HEK293 (cell line): ENCODE data around the gene HEMGN.

Experiments
- CTCF ChIA-PET: fragments of 350-600 bp; formaldehyde crosslinking; extraction: SDS; loops from one replicate; lab custom pipeline; 2021; ENCODE audit warnings: antibody characterized with exemption; lab: Yijun Ruan, JAX
- POLR2A ChIA-PET: fragments of 300-600 bp; formaldehyde crosslinking; extraction: SDS; loops from one replicate; lab custom pipeline; 2020; ENCODE audit warnings: antibody characterized with exemption, inconsistent platforms; lab: Yijun Ruan, JAX
- H3K27ac ChIP-seq: fragments of 200-500 bp; sonication (Bioruptor generic); 2 replicates; pipeline ENCODE4 v1.5.1; 2014; ENCODE audit warnings: low read depth, low read length, control low read depth, inconsistent platforms; ENCODE audit errors: extremely low read depth
- H3K36me3 ChIP-seq, 2 experiments: fragments of 200-500 bp in 1 of 2; sonication (Bioruptor generic) in 1 of 2; 1 replicate in 1 of 2; 2 replicates in 1 of 2; pipeline ENCODE4 v1.5.1; 2014 to 2017; ENCODE audit warnings: inconsistent platforms in 2 of 2, low read length in 2 of 2; ENCODE audit not compliant: control insufficient read depth in 2 of 2, insufficient read depth in 1 of 2
- H3K4me1 ChIP-seq: fragments of 200-500 bp; sonication (Bioruptor generic); 2 replicates; pipeline ENCODE4 v1.5.1; 2014; ENCODE audit warnings: mild to moderate bottlenecking, low read length, inconsistent platforms; ENCODE audit not compliant: control insufficient read depth, insufficient read depth
- H3K4me3 ChIP-seq: 2 replicates; pipeline ENCODE4 v1.5.1; 2011; ENCODE audit warnings: low read depth, mild to moderate bottlenecking, control low read depth, low read length, moderate library complexity
- H3K9me3 ChIP-seq: fragments of 200-500 bp; sonication (Bioruptor generic); 2 replicates; pipeline ENCODE4 v1.5.1; 2014; ENCODE audit warnings: low read depth, low read length, inconsistent platforms; ENCODE audit not compliant: control insufficient read depth, insufficient read depth
- BCL11B ChIP-seq: fragments of 450-650 bp; formaldehyde crosslinking; IDR thresholded peaks from 2 replicates; pipeline ENCODE4 v1.5.1; 2016; ENCODE audit warnings: low read depth, missing biosample characterization, missing genetic modification characterization
- ELK4 ChIP-seq: IDR thresholded peaks from 2 replicates; pipeline ENCODE4 v1.6.1; 2011; ENCODE audit warnings: mild to moderate bottlenecking, low read depth, low read length, borderline replicate concordance
- IKZF3 ChIP-seq: fragments of 450-650 bp; IDR thresholded peaks from 2 replicates; pipeline ENCODE4 v1.5.0; 2018; ENCODE audit warnings: missing biosample characterization, mild to moderate bottlenecking, missing genetic modification characterization, moderate library complexity
- KLF1 ChIP-seq: fragments of 450-650 bp; formaldehyde crosslinking; IDR thresholded peaks from 2 replicates; pipeline ENCODE4 v1.5.1; 2016; ENCODE audit warnings: missing biosample characterization, missing genetic modification characterization
- KLF9 ChIP-seq: fragments of 450-650 bp; formaldehyde crosslinking; IDR thresholded peaks from 2 replicates; pipeline ENCODE4 v1.5.1; 2016; ENCODE audit warnings: missing biosample characterization, missing genetic modification characterization, low read depth
- MYNN ChIP-seq: fragments of 450-650 bp; formaldehyde crosslinking; IDR thresholded peaks from 2 replicates; pipeline ENCODE4 v1.5.1; 2016; ENCODE audit warnings: missing biosample characterization, missing genetic modification characterization, borderline replicate concordance
- PATZ1 ChIP-seq: fragments of 450-650 bp; formaldehyde crosslinking; IDR thresholded peaks from 2 replicates; pipeline ENCODE4 v1.5.1; 2016; ENCODE audit warnings: missing biosample characterization, missing genetic modification characterization
- REPIN1 ChIP-seq: fragments of 450-650 bp; formaldehyde crosslinking; IDR thresholded peaks from 2 replicates; pipeline ENCODE4 v1.5.1; 2017; ENCODE audit warnings: missing biosample characterization, missing genetic modification characterization, low read depth
- SCRT1 ChIP-seq: fragments of 450-650 bp; formaldehyde crosslinking; IDR thresholded peaks from 2 replicates; pipeline ENCODE4 v1.5.1; 2016; ENCODE audit warnings: missing biosample characterization, missing genetic modification characterization, borderline replicate concordance
- ZBTB10 ChIP-seq: fragments of 450-650 bp; formaldehyde crosslinking; IDR thresholded peaks from 2 replicates; pipeline ENCODE4 v1.5.1; 2016; ENCODE audit warnings: missing biosample characterization, missing genetic modification characterization
- ZBTB17 ChIP-seq: fragments of 450-650 bp; formaldehyde crosslinking; IDR thresholded peaks from 2 replicates; pipeline ENCODE4 v1.5.1; 2016; ENCODE audit warnings: missing biosample characterization, missing genetic modification characterization
- ZBTB20 ChIP-seq: fragments of 450-650 bp; formaldehyde crosslinking; IDR thresholded peaks from 2 replicates; pipeline ENCODE4 v1.5.1; 2016; ENCODE audit warnings: missing biosample characterization, missing genetic modification characterization
- ZEB2 ChIP-seq: fragments of 450-650 bp; formaldehyde crosslinking; IDR thresholded peaks from 2 replicates; pipeline ENCODE4 v1.5.1; 2016; ENCODE audit warnings: missing biosample characterization, missing genetic modification characterization
- ZFP37 ChIP-seq: fragments of 450-650 bp; formaldehyde crosslinking; IDR thresholded peaks from 2 replicates; pipeline ENCODE4 v1.5.1; 2016; ENCODE audit warnings: missing biosample characterization, missing genetic modification characterization
- ZNF10 ChIP-seq: fragments of 450-650 bp; formaldehyde crosslinking; IDR thresholded peaks from 2 replicates; pipeline ENCODE4 v1.5.1; 2017; ENCODE audit warnings: missing biosample characterization, missing genetic modification characterization
- ZNF449 ChIP-seq: fragments of 450-650 bp; formaldehyde crosslinking; IDR thresholded peaks from 2 replicates; pipeline ENCODE4 v1.5.1; 2017; ENCODE audit warnings: missing biosample characterization, mild to moderate bottlenecking, missing genetic modification characterization, moderate library complexity
- ZNF513 ChIP-seq: fragments of 450-650 bp; IDR thresholded peaks from 2 replicates; pipeline ENCODE4 v1.5.1; 2018; ENCODE audit warnings: missing biosample characterization, missing genetic modification characterization
- ZNF521 ChIP-seq: fragments of 450-650 bp; formaldehyde crosslinking; IDR thresholded peaks from 2 replicates; pipeline ENCODE4 v1.5.1; 2017; ENCODE audit warnings: missing biosample characterization, mild to moderate bottlenecking, missing genetic modification characterization
- ZNF548 ChIP-seq: fragments of 450-650 bp; formaldehyde crosslinking; IDR thresholded peaks from 2 replicates; pipeline ENCODE4 v1.5.1; 2016; ENCODE audit warnings: missing biosample characterization, missing genetic modification characterization
- ZNF558 ChIP-seq: fragments of 450-650 bp; formaldehyde crosslinking; IDR thresholded peaks from 2 replicates; pipeline ENCODE4 v1.5.1; 2016; ENCODE audit warnings: missing biosample characterization, missing genetic modification characterization
- ZNF580 ChIP-seq: fragments of 450-650 bp; formaldehyde crosslinking; IDR thresholded peaks from 2 replicates; pipeline ENCODE4 v1.5.1; 2016; ENCODE audit warnings: missing biosample characterization, missing genetic modification characterization
- ZNF596 ChIP-seq: fragments of 450-650 bp; IDR thresholded peaks from 2 replicates; pipeline ENCODE4 v1.5.0; 2018; ENCODE audit warnings: missing biosample characterization, mild to moderate bottlenecking, missing genetic modification characterization, moderate library complexity
- ZNF670 ChIP-seq: fragments of 450-650 bp; formaldehyde crosslinking; IDR thresholded peaks from 2 replicates; pipeline ENCODE4 v1.5.1; 2016; ENCODE audit warnings: missing biosample characterization, missing genetic modification characterization, low read depth
- ZNF707 ChIP-seq: fragments of 450-650 bp; formaldehyde crosslinking; IDR thresholded peaks from 2 replicates; pipeline ENCODE4 v1.5.1; 2016; ENCODE audit warnings: missing biosample characterization, missing genetic modification characterization
- ZNF747 ChIP-seq: fragments of 450-650 bp; formaldehyde crosslinking; IDR thresholded peaks from 2 replicates; pipeline ENCODE4 v1.5.1; 2016; ENCODE audit warnings: missing biosample characterization, missing genetic modification characterization
- ZNF785 ChIP-seq: fragments of 450-650 bp; formaldehyde crosslinking; IDR thresholded peaks from 2 replicates; pipeline ENCODE4 v1.5.1; 2016; ENCODE audit warnings: missing biosample characterization, missing genetic modification characterization
- ZNF830 ChIP-seq: fragments of 450-650 bp; IDR thresholded peaks from 2 replicates; pipeline ENCODE4 v1.5.0; 2018; ENCODE audit warnings: missing biosample characterization, missing genetic modification characterization, low read depth, mild to moderate bottlenecking, moderate library complexity

The HEMGN gene

GRCh38 chr9:97911970-97912369 is 26.0 kb downstream of the HEMGN start:
- CTCF ChIA-PET = interaction anchor here (0.7 to 4.4 kb wide), 5 partner anchors 11 to 345 kb away, joined by 3 to 30 read pairs (median 4); no protein-coding TSS in a partner anchor
- peaks cover 0 to 76% of the 10 kb centered on the region in 2 experiments; a peak in 1 of 3 replicates for H3K36me3 ChIP-seq
- H3K4me3 ChIP-seq = no peak overlapping the region
- H3K27ac ChIP-seq = no peak overlapping the region
- POLR2A ChIA-PET = no interaction called here
- TF ChIP-seq ZNF707 (tag by site-specific recombination) = no peak
- no peak for TF ChIP-seq IKZF3 (tag by site-specific recombination)
- no peak for TF ChIP-seq ZBTB20 (tag by site-specific recombination)
- no peak for TF ChIP-seq SCRT1 (tag by site-specific recombination)
- TF ChIP-seq ZNF558 = no peak
- no peak for TF ChIP-seq BCL11B (tag by site-specific recombination)
- TF ChIP-seq ZNF513 (tag by site-specific recombination) = no peak
- no peak for TF ChIP-seq ZNF10 (tag by site-specific recombination)
- TF ChIP-seq ELK4 = no peak
- no peak for TF ChIP-seq ZBTB10 (tag by site-specific recombination)
- no peak for TF ChIP-seq PATZ1 (tag by site-specific recombination)
- TF ChIP-seq KLF1 (tag by site-specific recombination) = no peak
- TF ChIP-seq KLF9 (tag by site-specific recombination) = no peak
- no peak for TF ChIP-seq ZNF785
- TF ChIP-seq ZNF449 (tag by site-specific recombination) = no peak
- TF ChIP-seq ZNF670 = no peak
- TF ChIP-seq, all 188 proteins: peak for 0
- no peaks in the 10 kb centered on the region for H3K9me3 ChIP-seq
- no peaks in the 10 kb centered on the region for H3K4me1 ChIP-seq

GRCh38 chr9:97911528-97911927 is 26.4 kb downstream of the HEMGN start:
- no peaks in the 10 kb centered on the region for H3K4me1 ChIP-seq
- POLR2A ChIA-PET = no interaction called here
- H3K4me3 ChIP-seq = no peak overlapping the region
- H3K9me3 ChIP-seq = no peaks in the 10 kb centered on the region
- peaks cover 0 to 76% of the 10 kb centered on the region in 2 experiments; a peak in 1 of 3 replicates for H3K36me3 ChIP-seq
- no peak overlapping the region for H3K27ac ChIP-seq
- CTCF ChIA-PET = interaction anchor here (0.7 to 4.4 kb wide), 4 partner anchors 10 to 345 kb away, joined by 3 to 30 read pairs (median 4); no protein-coding TSS in a partner anchor
- TF ChIP-seq ZNF596 (tag by site-specific recombination) (no peak), MYNN (no peak), ZNF521 (tag by site-specific recombination) (no peak), ZNF747 (tag by site-specific recombination) (no peak), ZBTB17 (tag by site-specific recombination) (no peak), REPIN1 (no peak), ZNF580 (no peak), ZEB2 (tag by site-specific recombination) (no peak), ZNF548 (tag by site-specific recombination) (no peak), ZNF830 (no peak), ZFP37 (no peak)
